K562 (cell line): ENCODE results near the gene USP12.
"Not testable (repeated sequence)": the region's sequence is repeated elsewhere in the genome, so short reads cannot be mapped to it uniquely, and the experiment has no call there.

Experiments used
- CBX3 ChIP-seq, 2 experiments: IDR thresholded peaks; 1 replicate in 1 of 2; 2 replicates in 1 of 2; pipeline ENCODE4 v1.6.1; 2012; ENCODE audit warnings: inconsistent platforms in 2 of 2, low read length in 2 of 2, borderline replicate concordance in 1 of 2, control low read depth in 1 of 2
- GABPA ChIP-seq: fragments of 200-800 bp; sonication (Bioruptor generic); conservative IDR thresholded peaks from 2 replicates; pipeline ENCODE4 v1.6.1; 2016; ENCODE audit warnings: low read depth, missing genetic modification characterization, missing compliant biosample characterization
- MAX ChIP-seq: sonication (generic); formaldehyde crosslinking; IDR thresholded peaks from 2 replicates; pipeline ENCODE4 v1.9.0; 2022; ENCODE audit warnings: mild to moderate bottlenecking, missing genetic modification reagents
- MEIS2 ChIP-seq: fragments of 450-650 bp; IDR thresholded peaks from 2 replicates; pipeline ENCODE4 v1.6.1; 2014; ENCODE audit warnings: mild to moderate bottlenecking; ENCODE audit not compliant: partially characterized antibody
- MXI1 ChIP-seq: IDR thresholded peaks from 2 replicates; pipeline ENCODE4 v1.6.1; 2011; ENCODE audit warnings: low read depth, mild to moderate bottlenecking, improper control_type of control experiment, low read length
- NEUROD1 ChIP-seq: fragments of 150-350 bp; IDR thresholded peaks from 2 replicates; pipeline ENCODE4 v1.6.1; 2014; ENCODE audit warnings: borderline replicate concordance, low read length, low read depth; ENCODE audit not compliant: partially characterized antibody
- SETDB1 ChIP-seq: IDR thresholded peaks from one replicate; pipeline ENCODE4 v1.6.1; 2012; ENCODE audit warnings: low read length, control low read depth, inconsistent platforms
- ZKSCAN1 ChIP-seq: fragments of 150-350 bp; IDR thresholded peaks from 2 replicates; pipeline ENCODE4 v1.6.1; 2016; ENCODE audit warnings: low read depth, low read length
- ZNF76 ChIP-seq: fragments of 250-450 bp; sonication (Bioruptor Pico); IDR thresholded peaks from 2 replicates; pipeline ENCODE4 v1.4.0; 2020; ENCODE audit warnings: mild to moderate bottlenecking, moderate library complexity, borderline replicate concordance

- not testable (repeated sequence) for TF ChIP-seq MXI1; ZNF76 (CRISPR knock-in tag); ZKSCAN1; CBX3 (IDR thresholded peaks at IDR 0.05; ENCODE audit: borderline replicate concordance in 1 of 2, low read length in 2 of 2); SETDB1; MEIS2; GABPA (tag); MAX (CRISPR knock-in tag); NEUROD1
These were observed 30.5 kb downstream of the USP12 start for GRCh38 chr13:27141159-27141558.
